GM06990 (cell line): Measurements from ENCODE around the gene SYT2.

ENCODE experiments used
- DNase-seq: peaks from one replicate; pipeline ENCODE4 v3.0.0-alpha.2; 2011; ENCODE audit not compliant: insufficient read length; ENCODE audit errors: extremely low read depth
- H3K27me3 ChIP-seq: replicated peaks from 2 replicates; pipeline ENCODE4 v1.6.0; 2011; ENCODE audit warnings: low read length; ENCODE audit not compliant: control insufficient read depth, insufficient read depth
- H3K36me3 ChIP-seq: 2 replicates; pipeline ENCODE4 v1.5.1; 2011; ENCODE audit warnings: low read length; ENCODE audit not compliant: control insufficient read depth, insufficient read depth
- H3K4me3 ChIP-seq: replicated peaks from 2 replicates; pipeline ENCODE4 v1.5.1; 2011; ENCODE audit warnings: low read depth, mild to moderate bottlenecking, control low read depth, low read length
- TF ChIP-seq, protein P1 (sequence below): IDR thresholded peaks from 2 replicates; pipeline ENCODE4 v1.5.1; 2011; ENCODE audit warnings: low read length, control low read depth, mild to moderate bottlenecking, inconsistent platforms; ENCODE audit not compliant: insufficient read depth, poor library complexity, severe bottlenecking

The SYT2 gene

GRCh38 chr1:202659541-202659940, 50.7 kb downstream of the SYT2 start:
- Histone ChIP-seq H3K27me3 (peaks cover 9% of the 10 kb centered on the region), H3K36me3 (no peaks in the 10 kb centered on the region), H3K4me3 (no peak overlapping the region)
- TF ChIP-seq, protein P1, sequence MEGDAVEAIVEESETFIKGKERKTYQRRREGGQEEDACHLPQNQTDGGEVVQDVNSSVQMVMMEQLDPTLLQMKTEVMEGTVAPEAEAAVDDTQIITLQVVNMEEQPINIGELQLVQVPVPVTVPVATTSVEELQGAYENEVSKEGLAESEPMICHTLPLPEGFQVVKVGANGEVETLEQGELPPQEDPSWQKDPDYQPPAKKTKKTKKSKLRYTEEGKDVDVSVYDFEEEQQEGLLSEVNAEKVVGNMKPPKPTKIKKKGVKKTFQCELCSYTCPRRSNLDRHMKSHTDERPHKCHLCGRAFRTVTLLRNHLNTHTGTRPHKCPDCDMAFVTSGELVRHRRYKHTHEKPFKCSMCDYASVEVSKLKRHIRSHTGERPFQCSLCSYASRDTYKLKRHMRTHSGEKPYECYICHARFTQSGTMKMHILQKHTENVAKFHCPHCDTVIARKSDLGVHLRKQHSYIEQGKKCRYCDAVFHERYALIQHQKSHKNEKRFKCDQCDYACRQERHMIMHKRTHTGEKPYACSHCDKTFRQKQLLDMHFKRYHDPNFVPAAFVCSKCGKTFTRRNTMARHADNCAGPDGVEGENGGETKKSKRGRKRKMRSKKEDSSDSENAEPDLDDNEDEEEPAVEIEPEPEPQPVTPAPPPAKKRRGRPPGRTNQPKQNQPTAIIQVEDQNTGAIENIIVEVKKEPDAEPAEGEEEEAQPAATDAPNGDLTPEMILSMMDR, result no peak
- no peak for DNase-seq

DNA sequence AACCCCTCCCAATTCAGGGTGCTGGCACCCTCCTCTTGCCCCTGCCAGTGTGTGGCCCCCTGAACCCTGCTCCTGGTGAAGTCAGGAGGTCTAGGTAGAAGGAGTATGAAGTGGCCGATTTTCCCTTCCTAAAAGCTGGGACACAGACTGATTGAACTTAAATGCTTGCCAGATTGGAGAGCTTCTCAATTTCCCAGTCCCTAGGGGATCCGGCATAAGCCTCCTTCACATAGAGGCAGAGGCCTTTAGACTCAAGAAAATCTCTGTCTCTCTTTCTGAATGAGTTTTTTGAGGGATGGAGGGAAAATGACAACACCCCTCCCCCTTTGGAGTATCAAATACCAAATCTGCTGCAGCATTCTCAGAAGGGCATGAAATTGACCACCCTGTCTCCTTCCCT, 51.5 kb downstream of the SYT2 start:
- Histone ChIP-seq H3K27me3 (peaks cover 7% of the 10 kb centered on the region), H3K4me3 (no peak overlapping the region), H3K36me3 (no peaks in the 10 kb centered on the region)
- no peak for DNase-seq
- TF ChIP-seq, protein P1, result no peak

- no peak for DNase-seq
- Histone ChIP-seq H3K36me3 (no peaks in the 10 kb centered on the region), H3K4me3 (no peak overlapping the region), H3K27me3 (peaks cover 9% of the 10 kb centered on the region)
- TF ChIP-seq, protein P1, result no peak
Observed at GRCh38 chr1:202658251-202658759, 51.9 kb downstream of the SYT2 start.

- Histone ChIP-seq H3K27me3 (peaks cover 7% of the 10 kb centered on the region; the same call in 1 of the 2 replicates), H3K36me3 (no peaks in the 10 kb centered on the region), H3K4me3 (no peak overlapping the region)
- TF ChIP-seq, protein P1, result no peak
- no peak for DNase-seq
Observed at GRCh38 chr1:202656951-202657646, 53.2 kb downstream of the SYT2 start.

DNA sequence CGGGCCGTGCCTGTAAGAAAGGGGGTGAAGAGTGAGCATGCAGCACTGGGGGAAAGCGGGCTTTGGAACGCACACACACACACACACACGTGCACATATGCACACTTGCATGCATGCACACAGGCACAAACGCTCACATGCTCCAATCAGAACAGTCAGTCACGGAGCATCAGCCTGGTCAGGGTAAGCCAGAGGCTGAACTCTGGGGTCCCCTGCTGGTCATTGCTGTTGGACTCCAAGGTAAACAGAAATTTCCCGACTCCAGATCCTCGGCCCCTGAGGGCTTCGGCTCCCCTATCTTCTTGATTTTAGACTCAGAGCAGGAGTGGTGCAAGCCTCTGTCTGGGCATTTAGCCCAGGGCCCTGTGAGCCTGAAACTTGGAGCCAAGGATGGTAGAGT, 54.2 kb downstream of the SYT2 start:
- no peak for DNase-seq
- TF ChIP-seq, protein P1, result no peak
- Histone ChIP-seq H3K4me3 (no peak overlapping the region), H3K36me3 (no peaks in the 10 kb centered on the region), H3K27me3 (peaks cover 7% of the 10 kb centered on the region; the same call in 1 of the 2 replicates)

GRCh38 chr1:202654079-202654478, 56.2 kb downstream of the SYT2 start:
- TF ChIP-seq, protein P1, result no peak
- Histone ChIP-seq H3K36me3 (no peaks in the 10 kb centered on the region), H3K4me3 (no peak overlapping the region), H3K27me3 (peaks cover 7% of the 10 kb centered on the region)
- DNase-seq, result no peak
